Liver (tissue), 9 donors: ENCODE results near the gene LMX1B. TPM values are rescaled to one million over a fixed set of nuclear protein-coding genes. Genes with fewer than 3 reads are reported as not detected.

ENCODE experiments used
- DNase-seq: peaks from one replicate; pipeline ENCODE4 v3.0.0-alpha.2; 2017; ENCODE audit warnings: low spot score
- H3K27ac ChIP-seq, 2 donors: one replicate each; pipeline ENCODE4 v1.7.0; 2013; ENCODE audit warnings: inconsistent platforms in 2 of 2, low read length in 2 of 2, control low read depth in 1 of 2, low read depth in 1 of 2, mild to moderate bottlenecking in 1 of 2
- H3K27me3 ChIP-seq, 4 donors: one replicate each; pipeline versions ENCODE4 v1.6.1 to v1.7.0; 2013; ENCODE audit warnings: low read length in 3 of 4, inconsistent platforms in 1 of 4, mild to moderate bottlenecking in 1 of 4, moderate library complexity in 1 of 4; ENCODE audit not compliant: control insufficient read depth in 4 of 4, insufficient read depth in 4 of 4
- H3K36me3 ChIP-seq, 4 donors: one replicate each; pipeline versions ENCODE4 v1.6.1 to v1.7.0; 2013; ENCODE audit warnings: low read length in 3 of 4, mild to moderate bottlenecking in 3 of 4, low read depth in 1 of 4, moderate library complexity in 1 of 4; ENCODE audit not compliant: control insufficient read depth in 4 of 4, insufficient read depth in 3 of 4
- H3K4me1 ChIP-seq, 4 donors: one replicate each; pipeline versions ENCODE4 v1.6.1 to v1.7.0; 2013; ENCODE audit warnings: low read length in 3 of 4, mild to moderate bottlenecking in 3 of 4, moderate library complexity in 1 of 4; ENCODE audit not compliant: control insufficient read depth in 4 of 4, insufficient read depth in 4 of 4
- H3K4me3 ChIP-seq, 3 donors: one replicate each; pipeline versions ENCODE4 v1.6.1 to v1.7.0; 2013; ENCODE audit warnings: low read length in 3 of 3, control low read depth in 1 of 3, low read depth in 1 of 3, mild to moderate bottlenecking in 1 of 3
- H3K9ac ChIP-seq, 2 donors: one replicate each; pipeline ENCODE4 v1.7.0; 2013; ENCODE audit warnings: low read length in 2 of 2, mild to moderate bottlenecking in 2 of 2, moderate library complexity in 2 of 2, control low read depth in 1 of 2, low read depth in 1 of 2
- H3K9me3 ChIP-seq, 4 donors: one replicate each; pipeline versions ENCODE4 v1.6.1 to v1.7.0; 2013; ENCODE audit warnings: low read length in 3 of 4; ENCODE audit not compliant: control insufficient read depth in 4 of 4
- ATF3 ChIP-seq: IDR thresholded peaks from 2 replicates; pipeline ENCODE4 v1.6.1; 2016; ENCODE audit warnings: antibody characterized with exemption
- CTCF ChIP-seq: fragments of 150-350 bp; IDR thresholded peaks from 2 replicates; pipeline ENCODE4 v1.5.1; 2017; ENCODE audit warnings: improper control_type of control experiment, low read depth, low read length; ENCODE audit not compliant: missing input control
- GABPA ChIP-seq, 2 donors: IDR thresholded peaks in 1 of 2; conservative IDR thresholded peaks in 1 of 2; 2 replicates each; pipeline ENCODE4 v1.6.1; 2016; ENCODE audit warnings: antibody characterized with exemption in 2 of 2, mild to moderate bottlenecking in 1 of 2, moderate library complexity in 1 of 2
- HNF4A ChIP-seq, 2 donors: conservative IDR thresholded peaks; 2 replicates each; pipeline ENCODE4 v1.6.1; 2016; ENCODE audit warnings: antibody characterized with exemption in 2 of 2, mild to moderate bottlenecking in 2 of 2
- HNF4G ChIP-seq: IDR thresholded peaks from 2 replicates; pipeline ENCODE4 v1.6.1; 2016; ENCODE audit warnings: antibody characterized with exemption
- MAX ChIP-seq: IDR thresholded peaks from 2 replicates; pipeline ENCODE4 v1.6.1; 2016; ENCODE audit warnings: antibody characterized with exemption
- NR2F2 ChIP-seq: IDR thresholded peaks from 2 replicates; pipeline ENCODE4 v1.6.1; 2016; ENCODE audit warnings: antibody characterized with exemption
- RAD21 ChIP-seq, 2 donors: IDR thresholded peaks; 2 replicates each; pipeline ENCODE4 v1.6.1; 2016; ENCODE audit warnings: antibody characterized with exemption in 2 of 2, mild to moderate bottlenecking in 2 of 2
- REST ChIP-seq: IDR thresholded peaks from 2 replicates; pipeline ENCODE4 v1.6.1; 2016; ENCODE audit warnings: antibody characterized with exemption, mild to moderate bottlenecking
- RXRA ChIP-seq, 2 donors: IDR thresholded peaks; 2 replicates each; pipeline ENCODE4 v1.6.1; 2017 to 2018; ENCODE audit warnings: antibody characterized with exemption in 2 of 2, mild to moderate bottlenecking in 1 of 2
- SP1 ChIP-seq: IDR thresholded peaks from 2 replicates; pipeline ENCODE4 v1.6.1; 2018; ENCODE audit warnings: antibody characterized with exemption, mild to moderate bottlenecking
- TAF1 ChIP-seq: conservative IDR thresholded peaks from 2 replicates; pipeline ENCODE4 v1.6.1; 2016; ENCODE audit warnings: antibody characterized with exemption, mild to moderate bottlenecking
- YY1 ChIP-seq: IDR thresholded peaks from 2 replicates; pipeline ENCODE4 v1.6.1; 2016; ENCODE audit warnings: antibody characterized with exemption, mild to moderate bottlenecking
- ZBTB33 ChIP-seq: IDR thresholded peaks from 2 replicates; pipeline ENCODE4 v1.6.1; 2016; ENCODE audit warnings: antibody characterized with exemption
- WGBS: extraction: QIAGEN DNeasy Blood & Tissue Kit; methylation state at CpG from one replicate; pipeline ENCODE4 v1.1.7; 2013; 5-methylcytosine and 5-hydroxymethylcytosine counted together
- polyA plus RNA-seq, 2 donors: library from polyadenylated mRNA; stranded (reverse) in 1 of 2; unstranded in 1 of 2; fragments of 200-250 nt in 1 of 2; fragments of >200 nt in 1 of 2; fragmentation: Nextera tagmentation in 1 of 2; extraction: Ambion mirVana in 1 of 2; gene quantifications; one replicate each; pipeline versions ENCODE4 v1.2.1 to v1.2.3, GENCODE V29; 2013 to 2015
- total RNA-seq, 2 donors: library from RNA; depleted of rRNA; stranded (reverse); fragments of >200 nt; gene quantifications; one replicate each; pipeline ENCODE4 v1.2.3, GENCODE V29; 2014
- donor health status: healthy.
- donor health status: healthy.
- donor health status: healthy.
- donor health status: healthy.
- donor health status: healthy.

Gene LMX1B
- total and polyA plus RNA-seq, 4 donors = not detected

- H3K27me3 ChIP-seq = peaks cover 1 to 18% (median 3%) of the 10 kb centered on the region in 4 donors
- no peaks in the 10 kb centered on the region for H3K36me3 ChIP-seq
- H3K9ac ChIP-seq = no peak overlapping the region
- no peaks in the 10 kb centered on the region for H3K4me1 ChIP-seq
- H3K4me3 ChIP-seq = no peak overlapping the region
- TF ChIP-seq MAX (no peak), RAD21 (IDR thresholded peaks at IDR 0.05) (no peak), YY1 (no peak), ZBTB33 (no peak), CTCF (no peak), SP1 (no peak), TAF1 (no peak), HNF4A (conservative IDR thresholded peaks at IDR 0.05) (no peak), NR2F2 (no peak), HNF4G (no peak), REST (no peak), GABPA (IDR thresholded peaks at IDR 0.05 in 1 of 2, conservative IDR thresholded peaks at IDR 0.05 in 1 of 2) (no peak), ATF3 (no peak), RXRA (IDR thresholded peaks at IDR 0.05) (no peak)
- WGBS = 85% methylated on average over 17 of the region's 17 CpGs
- H3K27ac ChIP-seq = no peak overlapping the region
- H3K9me3 ChIP-seq = peaks cover 0 to 8% (median 0%) of the 10 kb centered on the region in 4 donors
- no peak for DNase-seq
Measured at GRCh38 chr9:126604059-126605055, 9.4 kb upstream of the LMX1B start.
